Mononuclear cell (primary cell): ENCODE results near the gene JAZF1. TPM values are rescaled to one million over a fixed set of nuclear protein-coding genes. Genes with fewer than 3 reads are reported as not detected.

ENCODE experiments used
- H3K27me3 ChIP-seq: 2 replicates; pipeline ENCODE4 v1.6.0; 2011; ENCODE audit warnings: low read length, control low read depth; ENCODE audit not compliant: insufficient read depth
- H3K4me1 ChIP-seq: 2 replicates; pipeline ENCODE4 v1.5.1; 2011; ENCODE audit warnings: mild to moderate bottlenecking, low read length, control low read depth; ENCODE audit not compliant: insufficient read depth
- H3K4me3 ChIP-seq: 2 replicates; pipeline ENCODE4 v1.5.1; 2011; ENCODE audit warnings: mild to moderate bottlenecking, low read length, moderate library complexity
- H3K9me3 ChIP-seq: 2 replicates; pipeline ENCODE4 v1.5.1; 2011; ENCODE audit warnings: low read depth, mild to moderate bottlenecking, control low read depth, low read length
- total RNA-seq: library from RNA; depleted of rRNA; stranded (reverse); fragments of >200 nt; gene quantifications from one replicate; pipeline ENCODE4 v1.2.3, GENCODE V29; 2012

The JAZF1 gene
- total RNA-seq, 1 donor, result 16.5 TPM

DNA sequence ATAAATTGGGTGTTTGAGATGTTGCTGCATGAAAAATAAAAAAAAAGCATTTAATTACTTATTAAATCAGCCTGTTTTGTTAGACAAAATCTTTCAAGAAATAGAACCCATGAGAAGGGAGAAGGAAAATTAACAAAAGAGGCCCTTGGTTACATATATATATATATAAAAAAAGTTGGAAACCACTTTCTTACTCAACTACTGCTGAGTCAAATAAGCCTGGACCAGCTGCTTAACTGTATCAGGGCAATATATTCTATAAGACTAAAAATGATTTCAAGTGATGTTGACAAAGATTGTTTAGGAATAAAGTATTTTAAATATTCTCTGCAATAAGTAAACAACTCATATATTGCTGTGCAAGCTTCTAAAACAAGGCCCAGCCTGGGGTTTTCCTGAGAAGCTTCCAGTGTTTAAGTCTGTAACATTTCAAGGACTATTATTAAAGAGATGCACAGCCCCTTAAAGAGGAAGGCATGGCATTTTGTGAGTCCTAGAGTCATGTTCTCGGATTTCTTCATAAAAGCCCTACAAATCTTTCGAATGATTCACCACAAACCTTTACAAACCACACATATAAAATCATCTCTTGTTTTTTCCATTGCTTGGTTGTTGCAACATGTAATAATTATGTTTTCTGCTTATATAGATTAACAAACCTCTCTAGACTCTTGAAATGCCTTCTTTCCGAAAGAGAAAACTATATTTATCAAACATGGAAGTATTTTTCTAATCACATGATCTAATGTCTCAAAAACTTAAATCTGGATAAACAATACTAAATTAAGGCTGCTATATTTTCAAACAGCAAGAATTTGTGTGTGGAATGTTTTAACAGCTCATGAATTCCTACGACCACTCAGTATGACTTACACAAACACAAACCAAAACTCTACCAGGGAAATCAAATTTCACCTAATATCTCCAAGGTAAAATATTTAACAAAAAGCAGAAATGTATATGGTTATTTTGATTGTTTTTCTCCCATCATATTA lies 14.3 kb downstream of the JAZF1 start:
- peaks cover 44% of the 10 kb centered on the region for H3K4me1 ChIP-seq
- H3K27me3 ChIP-seq, result no peaks in the 10 kb centered on the region
- no peaks in the 10 kb centered on the region for H3K9me3 ChIP-seq
- no peak overlapping the region for H3K4me3 ChIP-seq

DNA sequence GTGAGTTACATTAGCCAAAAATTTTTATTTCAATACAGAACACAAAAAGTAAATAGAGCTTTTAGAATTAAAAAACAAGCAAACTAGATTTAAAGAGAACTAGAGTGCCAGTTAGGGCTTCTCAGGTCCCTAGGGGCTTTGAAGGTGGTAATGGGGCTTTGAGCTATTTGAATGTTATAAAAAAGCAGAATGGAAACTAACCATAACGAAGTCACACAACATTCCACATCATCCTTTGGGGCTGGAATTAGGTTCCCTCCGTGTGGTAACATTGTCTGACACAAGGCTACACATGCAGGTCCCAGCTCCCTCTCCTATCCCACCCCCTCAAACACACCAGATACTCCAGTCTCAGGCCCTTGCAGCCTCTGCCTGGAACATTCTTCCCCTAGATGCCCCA lies 15.3 kb downstream of the JAZF1 start:
- no peaks in the 10 kb centered on the region for H3K27me3 ChIP-seq
- no peaks in the 10 kb centered on the region for H3K9me3 ChIP-seq
- H3K4me1 ChIP-seq, result peaks cover 46% of the 10 kb centered on the region
- no peak overlapping the region for H3K4me3 ChIP-seq

GRCh38 chr7:28163949-28164348 lies 16.6 kb downstream of the JAZF1 start:
- peaks cover 37% of the 10 kb centered on the region for H3K4me1 ChIP-seq
- H3K4me3 ChIP-seq, result no peak overlapping the region
- H3K27me3 ChIP-seq, result no peaks in the 10 kb centered on the region
- H3K9me3 ChIP-seq, result no peaks in the 10 kb centered on the region

- Histone ChIP-seq H3K27me3 (no peaks in the 10 kb centered on the region), H3K4me1 (peaks cover 46% of the 10 kb centered on the region), H3K9me3 (no peaks in the 10 kb centered on the region), H3K4me3 (no peak overlapping the region)
These were observed 19.3 kb downstream of the JAZF1 start for GRCh38 chr7:28161331-28161730.

- Histone ChIP-seq H3K27me3 (no peaks in the 10 kb centered on the region), H3K9me3 (no peaks in the 10 kb centered on the region), H3K4me1 (peaks cover 49% of the 10 kb centered on the region), H3K4me3 (no peak overlapping the region)
These were observed 20.0 kb downstream of the JAZF1 start for GRCh38 chr7:28160551-28160991.

DNA sequence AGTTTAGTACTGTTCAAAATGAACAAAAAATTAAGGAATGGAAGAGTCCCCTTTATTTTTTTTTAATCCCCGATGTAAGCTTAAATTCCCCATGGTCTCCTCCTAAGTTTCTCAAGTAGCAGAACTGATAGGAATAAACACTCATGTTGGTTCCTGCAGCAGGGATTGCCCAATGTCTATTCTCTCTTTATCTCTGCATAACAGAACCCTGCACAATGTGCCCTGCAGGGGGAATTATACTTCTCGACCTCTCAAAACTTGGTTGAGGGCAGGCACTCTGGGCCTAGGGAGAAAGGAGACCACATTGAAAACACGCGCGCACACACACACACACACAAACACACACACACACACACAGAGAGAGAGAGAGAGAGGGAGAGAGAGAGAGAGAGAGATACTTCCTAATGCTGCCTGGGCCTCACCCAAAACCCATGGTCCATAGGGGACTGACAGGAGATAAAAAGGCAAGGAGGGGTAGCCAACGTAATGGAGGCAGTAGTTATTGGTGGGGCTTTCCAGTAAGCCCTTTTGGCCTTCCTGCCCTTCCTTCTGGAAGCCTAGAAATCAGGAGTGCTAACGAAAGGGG lies 22.7 kb downstream of the JAZF1 start:
- Histone ChIP-seq H3K9me3 (no peaks in the 10 kb centered on the region), H3K27me3 (no peaks in the 10 kb centered on the region), H3K4me3 (no peak overlapping the region), H3K4me1 (peaks cover 60% of the 10 kb centered on the region)

DNA sequence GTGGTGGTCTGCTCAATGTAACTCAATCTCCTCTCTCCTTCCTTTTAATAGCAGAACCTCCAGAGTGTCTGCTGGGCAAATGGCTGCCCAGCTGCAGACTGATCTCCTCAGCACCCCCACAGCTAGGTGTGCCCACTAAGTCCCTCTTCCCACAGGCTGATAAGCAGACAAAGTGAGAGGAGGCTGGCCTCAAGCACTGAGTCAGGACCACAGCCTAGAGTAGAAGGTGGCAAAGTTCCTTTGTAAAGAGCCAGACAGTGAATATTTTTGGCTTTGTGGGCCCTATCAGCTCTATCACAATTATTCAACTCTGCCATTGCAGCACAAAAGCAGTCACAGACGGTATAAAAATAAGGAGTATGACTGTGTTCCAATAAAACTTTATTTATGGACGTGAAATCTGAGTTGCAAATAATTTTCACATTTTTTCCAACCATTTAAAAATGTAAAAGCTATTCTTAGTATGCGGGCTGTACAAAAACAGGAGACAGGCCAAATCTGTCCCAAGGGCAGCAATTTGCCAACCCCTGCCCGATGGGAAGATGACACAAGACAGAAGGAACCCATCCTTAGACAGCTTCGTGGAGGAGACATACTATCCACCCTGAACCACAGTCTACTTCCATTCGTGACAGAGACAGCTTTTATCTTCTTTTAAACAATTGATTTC lies 23.4 kb downstream of the JAZF1 start:
- H3K4me1 ChIP-seq, result peaks cover 66% of the 10 kb centered on the region

DNA sequence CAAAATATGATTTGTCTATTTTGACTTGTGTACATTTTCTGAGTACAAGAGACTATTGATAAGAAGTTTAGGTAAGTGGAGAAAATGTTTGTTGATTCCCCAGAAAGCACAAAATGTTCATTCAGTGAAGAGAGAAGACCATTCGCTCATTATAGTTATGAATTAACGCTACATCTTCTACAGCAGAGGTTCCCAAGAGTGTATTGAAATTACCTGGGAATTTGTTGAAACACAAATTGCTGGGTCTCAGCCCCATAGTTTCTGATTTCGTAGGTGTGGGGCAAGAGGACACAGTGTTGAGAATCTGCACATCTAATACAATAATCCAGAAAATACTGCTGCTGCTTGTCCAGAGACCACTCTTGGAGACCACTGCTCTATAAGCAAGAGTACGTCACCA lies 24.2 kb downstream of the JAZF1 start:
- Histone ChIP-seq H3K4me3 (no peak overlapping the region), H3K4me1 (peaks cover 71% of the 10 kb centered on the region), H3K27me3 (no peaks in the 10 kb centered on the region), H3K9me3 (no peaks in the 10 kb centered on the region)

More for the DNA sequence above, 23.4 kb downstream of the JAZF1 start:
- Histone ChIP-seq H3K4me3 (no peak overlapping the region), H3K27me3 (no peaks in the 10 kb centered on the region), H3K9me3 (no peaks in the 10 kb centered on the region)

DNA sequence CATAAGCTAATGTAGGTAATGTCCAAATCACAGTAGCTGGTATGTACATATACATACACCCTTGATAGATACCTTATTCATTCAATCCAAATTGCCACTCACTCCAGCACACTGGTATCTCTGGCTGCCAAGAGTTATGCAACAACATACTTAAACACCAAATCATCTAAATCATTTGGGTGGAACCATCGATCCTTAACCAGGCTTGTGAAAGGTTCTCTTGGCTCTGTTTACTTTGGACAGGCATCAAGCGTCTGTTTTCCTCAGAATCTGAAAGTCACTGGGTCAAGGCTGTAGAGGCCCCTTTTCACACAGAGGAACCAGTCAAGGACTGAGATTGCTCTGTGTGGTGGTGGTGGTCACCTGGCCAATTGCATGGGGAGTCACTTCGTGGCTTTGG lies 24.6 kb downstream of the JAZF1 start:
- Histone ChIP-seq H3K4me1 (peaks cover 75% of the 10 kb centered on the region), H3K4me3 (no peak overlapping the region), H3K9me3 (no peaks in the 10 kb centered on the region), H3K27me3 (no peaks in the 10 kb centered on the region)

DNA sequence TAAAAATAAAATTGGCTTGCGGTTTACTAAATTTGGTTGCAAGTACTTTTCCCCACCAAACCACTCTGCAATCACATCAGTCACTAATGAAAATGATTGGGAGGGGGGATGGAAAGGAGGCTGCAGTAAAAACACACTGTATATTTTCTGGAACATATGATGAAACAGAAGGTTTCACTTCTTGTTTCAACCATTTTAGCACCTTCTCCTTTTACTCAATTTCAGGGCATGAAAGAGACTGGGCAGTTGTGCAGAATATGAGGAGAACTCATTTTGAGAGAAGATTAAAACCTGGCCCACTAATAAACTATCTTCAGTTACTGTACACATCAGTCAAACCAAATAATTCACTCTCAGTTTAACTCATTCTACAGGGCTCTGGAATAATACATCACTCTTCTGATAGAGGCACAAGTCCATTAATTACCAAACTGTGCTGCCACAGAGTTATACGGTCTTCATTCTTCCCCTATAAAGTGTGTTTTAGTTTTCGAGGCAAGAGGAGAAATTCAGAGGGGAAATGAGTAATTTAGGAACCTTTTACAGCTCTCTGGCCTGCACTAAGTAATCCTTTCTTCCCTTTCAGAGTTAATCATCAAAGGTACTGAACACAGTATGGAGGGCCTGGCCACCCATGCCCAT lies 25.5 kb downstream of the JAZF1 start:
- H3K27me3 ChIP-seq, result no peaks in the 10 kb centered on the region
- peaks cover 73% of the 10 kb centered on the region for H3K4me1 ChIP-seq
- no peaks in the 10 kb centered on the region for H3K9me3 ChIP-seq
- no peak overlapping the region for H3K4me3 ChIP-seq

DNA sequence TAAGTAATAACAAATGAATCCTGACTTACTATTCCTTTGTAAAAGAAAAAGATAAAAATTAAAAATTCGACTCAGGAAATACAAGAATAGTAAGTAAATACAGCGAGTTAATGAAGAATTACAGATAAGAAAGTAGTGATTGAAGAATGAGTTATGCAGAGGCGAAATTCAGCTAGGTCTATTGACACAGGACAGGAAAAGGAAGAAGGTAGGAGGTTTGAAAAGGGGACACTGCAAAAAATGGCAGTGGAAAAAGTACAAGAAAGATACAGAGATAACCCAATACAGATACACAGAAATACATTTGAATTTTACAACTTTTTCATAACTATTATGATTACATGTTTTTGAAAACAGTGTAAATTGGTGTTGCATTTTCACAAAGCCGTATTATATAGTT lies 28.0 kb downstream of the JAZF1 start:
- Histone ChIP-seq H3K4me3 (no peak overlapping the region), H3K9me3 (no peaks in the 10 kb centered on the region), H3K27me3 (no peaks in the 10 kb centered on the region), H3K4me1 (peaks cover 73% of the 10 kb centered on the region)

DNA sequence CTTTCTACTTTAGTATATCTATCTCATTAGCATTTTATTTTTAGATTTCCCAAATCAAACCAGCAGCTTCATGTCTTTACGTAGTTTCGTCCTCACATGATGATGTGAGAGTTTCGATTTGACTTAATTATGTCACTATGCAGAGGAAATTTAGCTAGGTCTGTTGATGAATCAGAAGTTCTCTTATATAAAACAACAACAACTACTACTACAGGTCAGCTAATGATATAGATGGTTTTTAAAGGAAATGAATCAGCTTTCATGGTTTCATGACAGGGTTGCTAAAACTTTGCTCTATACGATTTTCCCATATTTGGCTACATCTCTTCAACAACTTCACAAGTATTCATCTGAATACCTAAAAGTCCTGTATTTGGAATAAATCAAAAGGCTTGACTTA lies 28.6 kb downstream of the JAZF1 start:
- Histone ChIP-seq H3K9me3 (no peaks in the 10 kb centered on the region), H3K27me3 (no peaks in the 10 kb centered on the region), H3K4me3 (no peak overlapping the region), H3K4me1 (peaks cover 67% of the 10 kb centered on the region)

DNA sequence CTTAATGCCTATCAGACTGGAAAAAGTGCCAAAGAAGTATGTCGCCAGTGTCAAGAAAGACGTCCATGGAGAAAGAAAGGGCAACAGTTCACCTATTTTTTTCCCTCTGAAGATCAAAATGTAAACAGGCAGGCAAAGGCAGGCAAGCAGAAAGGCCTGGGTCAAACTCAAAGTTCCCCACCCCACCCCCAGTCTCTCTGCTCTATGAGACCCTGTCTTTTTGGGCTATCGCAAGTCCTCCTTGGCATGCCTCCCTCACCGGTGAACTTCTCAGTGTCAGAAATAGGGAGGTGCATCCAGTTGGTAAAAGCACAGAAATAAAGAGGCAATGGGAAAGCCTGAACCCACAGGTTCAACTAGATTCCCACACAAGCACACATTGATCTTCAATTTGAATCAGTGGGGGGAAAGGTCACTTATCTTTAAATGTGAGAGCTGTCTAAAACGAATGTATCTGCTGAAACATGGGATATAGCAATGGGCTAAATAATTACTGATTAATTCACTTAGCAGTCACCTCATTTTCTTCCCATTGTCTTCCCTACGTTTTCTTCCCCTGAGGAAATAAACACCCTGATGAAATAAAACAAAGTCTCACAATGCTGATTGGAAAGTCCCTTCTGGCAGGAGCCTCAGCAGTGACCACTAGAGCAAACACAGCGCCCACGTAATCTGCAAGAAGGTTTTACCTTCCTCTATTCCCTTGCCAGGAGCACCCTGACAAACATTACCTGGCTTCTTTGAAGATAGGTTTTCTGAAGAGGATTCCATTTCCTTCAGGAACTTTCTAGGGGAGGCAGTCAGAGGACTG lies 31.1 kb downstream of the JAZF1 start:
- Histone ChIP-seq H3K27me3 (no peaks in the 10 kb centered on the region), H3K4me1 (peaks cover 44% of the 10 kb centered on the region), H3K4me3 (no peak overlapping the region), H3K9me3 (no peaks in the 10 kb centered on the region)

GRCh38 chr7:28145931-28146330 lies 34.7 kb downstream of the JAZF1 start:
- Histone ChIP-seq H3K4me3 (no peak overlapping the region), H3K4me1 (peaks cover 10% of the 10 kb centered on the region), H3K9me3 (no peaks in the 10 kb centered on the region), H3K27me3 (no peaks in the 10 kb centered on the region)
